Measurements from ENCODE around the gene BIRC5.

BIRC5 gene

GRCh38 chr17:78200451-78200850 lies 13.6 kb upstream of the BIRC5 start:
- no peak for DNase-seq (ENCODE audit: low read depth)
- TF ChIP-seq CTCF (conservative IDR thresholded peaks at IDR 0.05; ENCODE audit: control insufficient read depth, insufficient read depth, low read depth, low read length): no peak
- H3K4me3 ChIP-seq (ENCODE audit: control insufficient read depth, low read depth, low read length): no peak overlapping the region

GRCh38 chr17:78202666-78203065 lies 11.4 kb upstream of the BIRC5 start:
- TF ChIP-seq CTCF (conservative IDR thresholded peaks at IDR 0.05; ENCODE audit: control insufficient read depth, insufficient read depth, low read depth, low read length): no peak

GRCh38 chr17:78204387-78205123 lies 9.5 kb upstream of the BIRC5 start:
- no peak for TF ChIP-seq CTCF (conservative IDR thresholded peaks at IDR 0.05; ENCODE audit: control insufficient read depth, insufficient read depth, low read depth, low read length)
- DNase-seq (ENCODE audit: low read depth): no peak
- no peak overlapping the region for H3K4me3 ChIP-seq (ENCODE audit: control insufficient read depth, low read depth, low read length)

More at GRCh38 chr17:78202666-78203065, 11.4 kb upstream of the BIRC5 start:
- H3K4me3 ChIP-seq (ENCODE audit: control insufficient read depth, low read depth, low read length): no peak overlapping the region
- DNase-seq (ENCODE audit: low read depth): no peak

GRCh38 chr17:78205124-78205775 lies 8.8 kb upstream of the BIRC5 start:
- TF ChIP-seq CTCF (conservative IDR thresholded peaks at IDR 0.05; ENCODE audit: control insufficient read depth, insufficient read depth, low read depth, low read length): no peak
- no peak overlapping the region for H3K4me3 ChIP-seq (ENCODE audit: control insufficient read depth, low read depth, low read length)
- DNase-seq (ENCODE audit: low read depth): no peak

GRCh38 chr17:78206298-78206697 lies 7.8 kb upstream of the BIRC5 start:
- DNase-seq (ENCODE audit: low read depth): no peak
- no peak for TF ChIP-seq CTCF (conservative IDR thresholded peaks at IDR 0.05; ENCODE audit: control insufficient read depth, insufficient read depth, low read depth, low read length)
- no peak overlapping the region for H3K4me3 ChIP-seq (ENCODE audit: control insufficient read depth, low read depth, low read length)

GRCh38 chr17:78208486-78208885 lies 5.6 kb upstream of the BIRC5 start:
- no peak for DNase-seq (ENCODE audit: low read depth)
- TF ChIP-seq CTCF (conservative IDR thresholded peaks at IDR 0.05; ENCODE audit: control insufficient read depth, insufficient read depth, low read depth, low read length): no peak
- no peak overlapping the region for H3K4me3 ChIP-seq (ENCODE audit: control insufficient read depth, low read depth, low read length)

Measured in fibroblast of mammary gland (primary cell).